ENCODE results near the gene GFPT2.

GFPT2 gene

DNA sequence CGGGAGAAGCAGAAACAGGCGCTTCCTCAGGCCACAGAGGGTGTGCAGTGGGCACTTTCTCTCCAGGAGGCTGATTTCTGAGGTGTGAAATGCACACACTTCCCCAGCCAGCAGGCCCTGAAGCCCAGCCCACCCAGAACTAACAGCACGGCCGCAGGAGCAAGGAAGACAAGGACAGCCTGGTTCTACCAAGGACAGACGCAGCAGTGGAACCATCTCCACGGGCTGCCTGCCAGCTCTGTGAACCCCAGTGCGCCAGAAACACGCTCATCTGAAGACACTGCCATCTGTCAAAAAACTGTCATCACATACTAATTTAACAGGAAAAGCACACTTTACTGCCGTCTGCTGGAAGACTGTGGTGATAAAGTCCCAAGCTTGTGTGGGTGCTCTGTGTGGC is 102.0 kb downstream of the GFPT2 start:
- Histone ChIP-seq H3K9me3 (ENCODE audit: insufficient read depth, low read length, severe bottlenecking) (peaks cover 36% of the 10 kb centered on the region), H3K27me3 (ENCODE audit: insufficient read depth, low read length, poor library complexity) (no peaks in the 10 kb centered on the region), H4K20me1 (ENCODE audit: insufficient read depth, low read length) (no peaks in the 10 kb centered on the region), H3K36me3 (ENCODE audit: insufficient read depth, low read length) (peaks cover 78% of the 10 kb centered on the region), H3K4me3 (ENCODE audit: low read depth in 1 of 2, low read length in 2 of 2) (no peak overlapping the region), H3K4me1 (ENCODE audit: insufficient read depth, low read length) (no peaks in the 10 kb centered on the region), H3K9ac (ENCODE audit: low read depth, low read length) (no peak overlapping the region), H3K27ac (ENCODE audit: low read length) (no peak overlapping the region), H3K79me2 (ENCODE audit: insufficient read depth, low read length) (no peaks in the 10 kb centered on the region), H3K4me2 (ENCODE audit: insufficient read depth, low read length) (no peak overlapping the region), H2AFZ (ENCODE audit: low read depth, low read length) (no peak overlapping the region)
- ATAC-seq (ENCODE audit: insufficient read depth, low read depth) = no peak
- DNase-seq = no peak
- TF ChIP-seq EZH2 (IDR thresholded peaks at IDR 0.05; ENCODE audit: borderline replicate concordance, low read depth, low read length, severe bottlenecking) = no peak
- TF ChIP-seq, protein P1, sequence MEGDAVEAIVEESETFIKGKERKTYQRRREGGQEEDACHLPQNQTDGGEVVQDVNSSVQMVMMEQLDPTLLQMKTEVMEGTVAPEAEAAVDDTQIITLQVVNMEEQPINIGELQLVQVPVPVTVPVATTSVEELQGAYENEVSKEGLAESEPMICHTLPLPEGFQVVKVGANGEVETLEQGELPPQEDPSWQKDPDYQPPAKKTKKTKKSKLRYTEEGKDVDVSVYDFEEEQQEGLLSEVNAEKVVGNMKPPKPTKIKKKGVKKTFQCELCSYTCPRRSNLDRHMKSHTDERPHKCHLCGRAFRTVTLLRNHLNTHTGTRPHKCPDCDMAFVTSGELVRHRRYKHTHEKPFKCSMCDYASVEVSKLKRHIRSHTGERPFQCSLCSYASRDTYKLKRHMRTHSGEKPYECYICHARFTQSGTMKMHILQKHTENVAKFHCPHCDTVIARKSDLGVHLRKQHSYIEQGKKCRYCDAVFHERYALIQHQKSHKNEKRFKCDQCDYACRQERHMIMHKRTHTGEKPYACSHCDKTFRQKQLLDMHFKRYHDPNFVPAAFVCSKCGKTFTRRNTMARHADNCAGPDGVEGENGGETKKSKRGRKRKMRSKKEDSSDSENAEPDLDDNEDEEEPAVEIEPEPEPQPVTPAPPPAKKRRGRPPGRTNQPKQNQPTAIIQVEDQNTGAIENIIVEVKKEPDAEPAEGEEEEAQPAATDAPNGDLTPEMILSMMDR (IDR thresholded peaks at IDR 0.05; ENCODE audit: borderline replicate concordance, extremely low read depth, low read length, poor library complexity, severe bottlenecking) = no peak

All from DND-41 (cell line).